ENCODE measurements around the gene ZNF831.

GRCh38 chr20:59269411-59270025 lies 105.9 kb downstream of the ZNF831 start:
- TF ChIP-seq TCF12 (IDR thresholded peaks at IDR 0.05), result no peak
- TF ChIP-seq MEF2A (IDR thresholded peaks at IDR 0.05; ENCODE audit: borderline replicate concordance, low read depth), result no peak
- no peak for TF ChIP-seq POLR2AphosphoS5 (IDR thresholded peaks at IDR 0.05; ENCODE audit: low read depth, low read length)
- TF ChIP-seq CTCF (IDR thresholded peaks at IDR 0.05), result no peak
